GM12801 (cell line): Measurements from ENCODE around the gene ARHGAP12.

Experiments used
- TF ChIP-seq, protein P1 (sequence below): IDR thresholded peaks from one replicate; pipeline ENCODE4 v1.5.1; 2011; ENCODE audit warnings: control low read depth; ENCODE audit not compliant: insufficient read length; ENCODE audit errors: extremely low read depth

ARHGAP12 gene

DNA sequence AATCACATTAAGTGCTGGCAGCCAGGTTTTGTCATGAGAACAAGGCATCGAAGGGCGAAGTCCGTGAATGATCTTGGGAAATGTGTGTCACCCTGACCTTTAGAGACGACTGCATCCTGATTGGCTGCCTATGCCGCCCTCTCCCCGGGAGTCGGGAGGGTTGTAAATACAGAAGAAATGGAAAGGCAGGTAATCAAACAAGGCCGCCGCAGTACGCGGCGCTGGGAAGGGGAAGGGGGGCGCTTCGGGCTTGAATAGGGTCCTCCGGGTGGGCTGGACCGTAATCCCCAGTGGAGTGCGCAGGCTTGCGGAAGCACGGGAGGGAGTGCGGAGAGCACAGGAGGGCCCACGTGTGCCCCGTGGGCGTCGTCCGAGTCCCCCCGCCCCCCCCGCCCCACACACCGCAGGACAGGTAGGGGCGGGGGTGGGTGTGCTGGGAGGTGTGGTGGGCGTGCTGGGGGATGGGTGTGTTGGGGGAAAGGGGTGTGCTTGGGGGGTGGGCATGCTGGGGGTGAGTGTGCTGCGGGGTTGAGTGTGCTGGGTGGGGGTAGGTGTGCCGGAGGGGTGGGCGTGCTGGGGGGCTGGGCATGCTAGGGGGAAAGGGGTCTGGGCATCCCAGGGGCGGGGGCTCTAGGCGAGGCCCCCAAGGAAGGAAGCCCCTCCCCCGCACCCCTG, 169.4 kb downstream of the ARHGAP12 start:
- TF ChIP-seq, protein P1, sequence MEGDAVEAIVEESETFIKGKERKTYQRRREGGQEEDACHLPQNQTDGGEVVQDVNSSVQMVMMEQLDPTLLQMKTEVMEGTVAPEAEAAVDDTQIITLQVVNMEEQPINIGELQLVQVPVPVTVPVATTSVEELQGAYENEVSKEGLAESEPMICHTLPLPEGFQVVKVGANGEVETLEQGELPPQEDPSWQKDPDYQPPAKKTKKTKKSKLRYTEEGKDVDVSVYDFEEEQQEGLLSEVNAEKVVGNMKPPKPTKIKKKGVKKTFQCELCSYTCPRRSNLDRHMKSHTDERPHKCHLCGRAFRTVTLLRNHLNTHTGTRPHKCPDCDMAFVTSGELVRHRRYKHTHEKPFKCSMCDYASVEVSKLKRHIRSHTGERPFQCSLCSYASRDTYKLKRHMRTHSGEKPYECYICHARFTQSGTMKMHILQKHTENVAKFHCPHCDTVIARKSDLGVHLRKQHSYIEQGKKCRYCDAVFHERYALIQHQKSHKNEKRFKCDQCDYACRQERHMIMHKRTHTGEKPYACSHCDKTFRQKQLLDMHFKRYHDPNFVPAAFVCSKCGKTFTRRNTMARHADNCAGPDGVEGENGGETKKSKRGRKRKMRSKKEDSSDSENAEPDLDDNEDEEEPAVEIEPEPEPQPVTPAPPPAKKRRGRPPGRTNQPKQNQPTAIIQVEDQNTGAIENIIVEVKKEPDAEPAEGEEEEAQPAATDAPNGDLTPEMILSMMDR = no peak

DNA sequence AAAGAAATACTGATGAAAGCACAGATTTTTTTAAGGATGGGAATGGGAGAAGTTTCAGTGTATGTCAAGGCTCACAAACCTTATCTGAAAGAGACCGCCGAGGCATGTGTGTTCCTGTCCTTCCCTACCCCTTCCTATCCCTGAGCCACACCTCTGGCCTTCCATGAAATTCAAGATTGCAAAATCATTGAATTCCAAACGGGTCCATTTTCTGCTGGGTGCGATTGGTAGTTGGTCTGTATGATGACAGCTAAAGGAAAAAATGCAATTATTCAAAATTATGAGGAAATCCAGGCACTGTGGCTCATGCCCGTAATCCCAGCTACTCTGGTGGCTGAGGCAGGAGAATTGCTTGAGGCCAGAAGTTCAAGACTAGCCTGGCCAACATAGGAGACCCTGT, 170.1 kb downstream of the ARHGAP12 start:
- TF ChIP-seq, protein P1 = no peak

DNA sequence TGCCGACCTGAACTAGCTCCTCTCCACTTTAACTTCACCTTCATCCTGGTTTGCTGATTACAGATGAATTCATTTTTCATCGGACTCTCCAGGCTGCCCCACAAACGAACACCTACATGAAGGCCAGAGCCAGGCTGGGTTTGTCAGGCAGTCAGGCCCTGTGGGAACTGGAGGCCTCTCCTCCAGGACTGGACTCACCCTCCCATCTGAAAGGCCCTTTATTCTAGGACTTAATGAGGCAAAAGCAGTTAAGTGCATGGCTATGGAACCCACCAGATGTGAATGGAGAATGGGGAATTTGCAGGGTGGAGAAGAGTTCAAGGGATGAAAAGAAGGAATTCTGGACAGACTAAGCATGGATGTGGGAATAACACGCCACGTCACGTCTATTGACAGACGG, 170.8 kb downstream of the ARHGAP12 start:
- TF ChIP-seq, protein P1 = no peak

DNA sequence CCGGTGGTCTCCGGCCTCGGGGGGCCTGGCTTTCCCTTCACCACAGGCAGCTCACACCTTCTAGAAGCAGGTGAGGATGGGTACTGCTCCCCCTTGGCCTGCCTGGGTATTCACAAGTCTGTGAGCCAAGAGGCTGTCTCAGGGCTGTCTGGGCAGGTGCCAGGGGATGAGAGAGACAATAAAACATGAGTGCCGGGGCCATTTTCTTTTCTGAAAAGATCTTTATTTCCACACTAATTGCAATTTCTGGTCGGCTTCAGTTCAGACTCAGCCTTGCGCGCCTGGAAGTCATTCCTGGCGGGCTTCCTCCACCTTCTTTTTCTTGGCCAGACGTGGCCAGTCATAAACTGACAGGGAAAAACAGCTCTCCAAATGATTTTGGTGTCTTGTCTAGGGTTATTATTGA, 171.2 kb downstream of the ARHGAP12 start:
- TF ChIP-seq, protein P1 = no peak

DNA sequence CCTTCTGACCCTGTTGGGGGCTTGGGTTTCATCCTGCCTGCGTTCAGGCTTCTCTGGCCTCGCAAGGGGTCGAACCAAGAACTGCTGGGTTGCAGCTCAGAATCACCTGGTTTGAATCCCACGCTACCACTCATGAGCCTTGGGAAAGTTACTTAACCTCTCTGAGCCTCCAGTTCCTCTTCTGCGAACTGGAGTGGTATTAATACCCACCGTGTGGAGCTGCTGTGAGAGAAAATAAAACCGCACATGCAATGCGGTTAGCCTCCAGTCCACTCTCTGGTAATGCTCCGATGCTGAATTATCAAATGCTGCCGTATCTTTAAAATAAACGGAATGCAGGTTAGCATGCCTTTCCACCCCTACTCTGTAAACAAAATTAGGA, 171.9 kb downstream of the ARHGAP12 start:
- TF ChIP-seq, protein P1 = no peak

DNA sequence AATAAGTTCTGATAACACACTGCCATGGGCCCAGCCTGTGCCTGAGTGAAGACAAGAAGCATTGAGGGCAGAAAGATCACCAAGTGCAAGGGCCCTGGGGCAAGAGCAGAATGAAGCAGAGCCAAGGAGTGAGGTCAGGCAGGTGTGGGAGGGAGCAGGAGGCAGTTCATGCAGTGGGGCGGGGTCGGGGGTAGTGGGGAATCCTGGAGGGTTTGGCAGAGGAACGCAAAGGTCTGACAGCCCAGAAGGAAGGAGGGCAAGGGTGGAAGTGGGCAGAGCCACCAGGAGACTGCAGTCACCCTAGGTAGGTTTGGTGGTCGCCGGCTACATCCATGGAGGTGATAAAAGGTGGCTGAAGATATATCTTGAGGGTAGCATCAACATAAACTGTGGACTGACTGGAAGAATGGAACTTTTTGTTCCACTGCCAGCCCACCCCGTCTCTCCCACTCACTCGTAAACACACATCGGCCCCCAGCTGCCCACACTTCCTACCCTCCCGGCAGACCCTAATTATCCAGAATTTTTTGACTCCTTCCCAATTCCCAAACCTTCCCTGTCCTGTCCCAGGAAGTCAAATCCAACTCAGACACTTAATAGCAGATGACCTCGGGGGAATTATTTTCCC, 172.4 kb downstream of the ARHGAP12 start:
- TF ChIP-seq, protein P1 = no peak
